ENCODE measurements around the gene SPATA18.

- TF ChIP-seq CTCF (conservative IDR thresholded peaks at IDR 0.05 in 1 of 2, IDR thresholded peaks at IDR 0.05 in 1 of 2; ENCODE audit: extremely low read depth in 1 of 2, insufficient read depth in 1 of 2, low read depth in 1 of 2, low read length in 2 of 2) (no peak), EZH2 (IDR thresholded peaks at IDR 0.05; ENCODE audit: borderline replicate concordance, low read length) (no peak)
These were observed 75.9 kb downstream of the SPATA18 start for GRCh38 chr4:52126966-52127365.
